Activated naive CD4-positive, alpha-beta T cell treated with anti-CD3 and anti-CD28 coated beads for 36 hours (primary cell): ENCODE data around the gene LRRC15. TPM values are rescaled to one million over a fixed set of nuclear protein-coding genes. Genes with fewer than 3 reads are reported as not detected.

Experiments
- CTCF ChIA-PET: fragments of 350-600 bp; sonication (Branson Sonifier 250); formaldehyde crosslinking; loops from one replicate; lab custom pipeline; 2021; ENCODE audit warnings: antibody characterized with exemption; lab: Charles Lee
- DNase-seq: peaks from one replicate; pipeline ENCODE4 v3.0.0-alpha.2; 2020
- H3K27ac Mint-ChIP-seq: one replicate; pipeline ENCODE4 v1.8.0; 2021; ENCODE audit warnings: mild to moderate bottlenecking, mixed read lengths
- H3K27me3 Mint-ChIP-seq: one replicate; pipeline ENCODE4 v1.8.0; 2021; ENCODE audit warnings: low read depth, mixed read lengths
- H3K36me3 Mint-ChIP-seq: one replicate; pipeline ENCODE4 v1.8.0; 2021; ENCODE audit warnings: low read depth, mixed read lengths
- H3K4me1 Mint-ChIP-seq: one replicate; pipeline ENCODE4 v1.8.0; 2021; ENCODE audit warnings: low read depth, mixed read lengths
- H3K4me3 Mint-ChIP-seq: one replicate; pipeline ENCODE4 v1.8.0; 2021; ENCODE audit warnings: mild to moderate bottlenecking, moderate library complexity, mixed read lengths
- H3K9me3 Mint-ChIP-seq: one replicate; pipeline ENCODE4 v1.8.0; 2021; ENCODE audit warnings: mixed read lengths
- intact Hi-C: fragments of 100-400 bp; cut with micrococcal nuclease; formaldehyde crosslinking; loops from one replicate; pipeline ENCODE4 v1.15.1; 2023
- total RNA-seq, 2 experiments: library from RNA; stranded (reverse); gene quantifications; one replicate each; pipeline ENCODE4 v1.2.3, GENCODE V29; 2021

The LRRC15 gene
- total RNA-seq, 2 experiments from 2014 or later, result not detected

DNA sequence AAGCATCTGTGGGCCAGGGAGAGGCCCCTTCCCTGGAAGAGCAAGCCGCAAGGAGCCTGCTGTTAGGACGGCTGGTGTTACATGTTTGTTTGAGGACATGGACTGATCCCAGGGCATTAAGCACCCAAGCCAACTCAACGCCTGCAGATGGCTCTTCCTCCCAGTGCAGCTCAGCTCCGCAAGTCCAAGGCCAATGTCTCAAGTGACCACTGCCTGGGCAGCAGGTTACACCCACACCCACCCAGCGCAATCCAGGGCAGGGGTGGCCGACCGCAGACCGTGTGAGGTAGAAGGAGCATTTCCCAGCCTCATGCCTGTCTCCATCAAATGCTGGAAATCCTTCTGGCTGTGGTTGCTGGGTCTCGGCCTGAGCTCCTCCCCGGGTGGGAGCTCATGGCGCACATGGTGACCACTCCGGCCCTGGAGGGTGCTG lies 15.0 kb upstream of the LRRC15 start:
- DNase-seq, result no peak
- intact Hi-C loops, result no loop called here
- CTCF ChIA-PET, result no interaction called here
- Mint-ChIP-seq H3K27me3 (no peaks in the 10 kb centered on the region), H3K36me3 (peaks cover 1% of the 10 kb centered on the region), H3K27ac (no peak overlapping the region), H3K9me3 (peaks cover 3% of the 10 kb centered on the region), H3K4me1 (no peaks in the 10 kb centered on the region), H3K4me3 (no peak overlapping the region)

DNA sequence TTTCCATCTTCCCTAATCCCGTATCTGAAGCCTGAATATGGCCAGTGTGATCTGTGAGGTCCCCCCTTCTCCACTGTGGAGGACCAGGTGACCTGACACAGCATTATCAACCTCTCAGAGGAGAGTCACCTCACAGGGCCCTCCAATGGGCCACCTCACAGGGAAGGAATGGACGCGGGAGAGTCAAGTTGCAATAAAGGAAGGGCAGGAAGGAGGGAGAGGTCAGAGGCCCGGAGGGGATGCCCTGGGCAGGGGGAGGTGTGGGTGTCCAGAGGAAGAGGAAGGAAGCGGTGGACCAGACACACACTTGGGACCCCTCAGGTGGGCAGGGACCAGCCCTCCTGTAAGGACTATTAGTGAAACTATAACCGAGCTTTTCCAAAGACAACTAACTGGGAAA lies 14.6 kb upstream of the LRRC15 start:
- H3K9me3 Mint-ChIP-seq, result no peaks in the 10 kb centered on the region
- CTCF ChIA-PET, result no interaction called here
- no peak overlapping the region for H3K4me3 Mint-ChIP-seq
- no peaks in the 10 kb centered on the region for H3K4me1 Mint-ChIP-seq
- no peak overlapping the region for H3K27ac Mint-ChIP-seq
- intact Hi-C loops, result no loop called here
- no peak for DNase-seq
- no peaks in the 10 kb centered on the region for H3K36me3 Mint-ChIP-seq
- no peaks in the 10 kb centered on the region for H3K27me3 Mint-ChIP-seq

DNA sequence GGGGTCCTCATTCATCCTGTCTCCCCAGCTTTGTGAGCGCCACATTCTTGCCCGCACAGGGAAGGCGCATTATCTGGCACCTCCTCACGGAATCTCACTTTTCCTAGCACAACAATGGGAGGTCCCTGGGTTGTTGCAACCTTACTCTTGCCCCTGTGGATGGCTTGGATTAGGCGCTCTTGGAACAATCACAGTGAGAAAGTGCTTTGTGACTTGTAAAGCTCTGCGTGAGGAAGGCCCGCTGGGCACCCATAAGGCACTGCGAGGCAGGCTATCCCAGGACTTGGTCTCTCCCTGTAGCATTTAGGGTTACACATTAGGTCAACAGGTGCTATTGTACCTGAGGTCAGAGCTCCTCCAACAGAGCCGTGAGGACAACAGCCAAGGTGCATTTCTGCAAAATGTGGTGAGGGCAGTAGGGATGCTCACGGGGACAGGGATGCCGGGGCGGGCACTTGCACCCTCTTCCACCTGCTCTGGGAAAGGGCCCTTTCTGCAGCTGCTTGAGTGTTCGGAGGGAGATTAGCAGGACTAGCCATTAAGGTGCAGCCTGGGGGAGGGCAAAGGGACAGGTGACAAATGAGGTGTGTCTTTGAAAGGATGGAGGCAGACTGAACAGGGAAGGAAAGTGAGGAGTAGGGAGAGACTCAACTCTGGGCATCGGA lies 13.9 kb upstream of the LRRC15 start:
- CTCF ChIA-PET, result interaction anchor here (0.7 to 1.0 kb wide), 2 partner anchors 40 to 67 kb away, joined by 3 read pairs; no protein-coding TSS in a partner anchor
- Mint-ChIP-seq H3K27me3 (no peaks in the 10 kb centered on the region), H3K36me3 (no peaks in the 10 kb centered on the region), H3K4me1 (no peaks in the 10 kb centered on the region), H3K27ac (no peak overlapping the region), H3K4me3 (no peak overlapping the region), H3K9me3 (no peaks in the 10 kb centered on the region)
- DNase-seq, result no peak
- intact Hi-C loops, result no loop called here

DNA sequence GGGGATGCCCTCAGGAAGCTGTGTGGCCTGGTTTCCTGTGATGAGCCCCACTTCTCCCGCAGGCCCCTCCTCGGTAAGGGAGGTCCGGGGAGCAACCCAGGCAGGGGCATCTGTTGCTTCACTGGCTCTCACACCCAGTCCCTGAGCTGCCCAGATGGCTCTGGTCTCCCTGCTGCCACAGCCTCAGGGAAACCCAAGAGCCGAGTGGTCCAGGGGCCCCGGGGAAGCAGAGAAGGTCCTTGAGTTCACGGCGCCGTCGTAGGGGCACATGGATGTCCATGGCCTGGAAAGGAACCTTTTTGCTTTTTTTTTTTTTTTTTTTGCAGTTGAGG lies 13.3 kb upstream of the LRRC15 start:
- H3K4me3 Mint-ChIP-seq, result no peak overlapping the region
- no peaks in the 10 kb centered on the region for H3K4me1 Mint-ChIP-seq
- CTCF ChIA-PET, result interaction anchor here (0.7 to 1.0 kb wide), 2 partner anchors 39 to 67 kb away, joined by 3 read pairs; no protein-coding TSS in a partner anchor
- no peak for DNase-seq
- no peak overlapping the region for H3K27ac Mint-ChIP-seq
- no peaks in the 10 kb centered on the region for H3K9me3 Mint-ChIP-seq
- H3K27me3 Mint-ChIP-seq, result no peaks in the 10 kb centered on the region
- intact Hi-C loops, result no loop called here
- H3K36me3 Mint-ChIP-seq, result no peaks in the 10 kb centered on the region

DNA sequence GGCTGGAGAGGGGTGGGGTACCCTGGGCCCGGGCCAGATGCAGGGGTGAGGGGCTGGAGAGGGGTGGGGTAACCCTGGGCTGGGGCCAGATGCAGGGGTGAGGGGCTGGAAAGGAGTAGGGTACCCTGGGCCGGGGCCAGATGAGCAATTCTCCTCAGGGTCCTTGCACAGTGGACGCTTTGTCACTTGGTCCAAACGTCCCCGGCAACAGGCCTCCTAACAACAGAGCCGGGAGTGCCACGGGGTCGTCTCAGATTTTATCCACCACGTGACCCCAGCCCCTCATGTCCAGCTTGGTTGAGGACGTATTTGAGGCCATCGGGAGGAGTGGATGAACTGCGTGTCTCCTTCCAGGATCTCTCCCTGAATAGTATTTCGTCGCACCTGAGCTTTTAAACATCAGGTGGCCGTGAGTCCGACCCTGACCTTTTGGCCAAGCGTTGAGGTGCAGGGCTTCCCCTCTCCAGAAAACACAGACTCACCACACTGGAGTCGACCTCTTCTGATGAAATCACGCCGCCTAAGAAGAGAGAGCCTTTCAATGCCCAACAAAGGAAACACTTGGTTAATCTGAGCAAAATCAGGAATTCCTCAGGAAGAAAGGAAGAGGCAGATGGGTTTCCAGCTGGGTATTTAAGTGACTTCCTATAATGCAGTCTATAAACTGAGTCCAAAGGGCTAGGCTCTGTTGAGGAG lies 12.8 kb upstream of the LRRC15 start:
- no peak overlapping the region for H3K27ac Mint-ChIP-seq
- H3K4me3 Mint-ChIP-seq, result no peak overlapping the region
- H3K9me3 Mint-ChIP-seq, result no peaks in the 10 kb centered on the region
- DNase-seq, result no peak
- H3K27me3 Mint-ChIP-seq, result no peaks in the 10 kb centered on the region
- CTCF ChIA-PET, result interaction anchor here (0.7 kb wide), 1 partner anchor 39 kb away, joined by 3 read pairs; no protein-coding TSS in a partner anchor
- no peaks in the 10 kb centered on the region for H3K36me3 Mint-ChIP-seq
- no peaks in the 10 kb centered on the region for H3K4me1 Mint-ChIP-seq
- intact Hi-C loops, result no loop called here

DNA sequence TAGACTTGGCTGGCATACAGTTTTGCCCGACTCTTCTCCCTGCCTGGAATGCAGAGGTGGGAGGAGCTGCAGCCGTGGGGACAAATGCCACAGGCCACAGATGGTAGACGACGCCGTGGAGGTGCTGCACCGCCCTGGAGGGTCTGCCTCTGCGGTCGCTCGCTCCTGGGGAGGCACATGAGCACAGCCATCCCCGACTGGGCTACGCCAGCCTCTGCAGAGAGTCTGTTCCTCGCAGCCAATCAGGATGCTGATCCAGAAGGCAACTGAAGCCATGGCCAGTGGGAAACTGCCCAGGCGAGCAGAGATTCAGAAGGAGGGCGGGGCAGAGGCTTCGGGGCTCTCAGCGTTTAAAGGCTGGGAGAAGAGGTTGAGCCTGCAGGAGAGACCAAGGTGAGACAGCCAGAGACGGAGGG lies 11.9 kb upstream of the LRRC15 start:
- Mint-ChIP-seq H3K9me3 (no peaks in the 10 kb centered on the region), H3K4me3 (no peak overlapping the region), H3K27ac (no peak overlapping the region), H3K27me3 (no peaks in the 10 kb centered on the region), H3K4me1 (no peaks in the 10 kb centered on the region), H3K36me3 (no peaks in the 10 kb centered on the region)
- DNase-seq, result no peak
- CTCF ChIA-PET, result no interaction called here
- intact Hi-C loops, result no loop called here

DNA sequence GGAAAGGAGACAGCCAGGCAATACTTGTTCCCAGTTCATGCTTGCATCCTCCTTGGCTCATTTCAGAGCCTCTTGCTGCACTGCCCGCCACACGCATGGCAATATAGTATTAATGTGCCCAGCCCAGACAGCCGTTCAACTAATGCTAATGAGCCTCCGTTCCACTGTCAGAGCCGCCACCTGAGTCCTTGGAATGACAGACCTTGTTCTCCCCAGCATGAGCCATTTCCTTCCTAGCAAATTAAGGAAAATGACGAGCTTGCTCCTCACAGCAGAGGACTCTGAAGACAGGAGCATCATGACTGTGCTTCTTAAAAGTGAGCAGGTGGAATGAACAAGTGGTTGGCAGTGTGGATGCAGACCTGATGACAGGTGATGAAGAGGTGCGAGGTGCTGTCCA lies 10.8 kb upstream of the LRRC15 start:
- CTCF ChIA-PET, result no interaction called here

DNA sequence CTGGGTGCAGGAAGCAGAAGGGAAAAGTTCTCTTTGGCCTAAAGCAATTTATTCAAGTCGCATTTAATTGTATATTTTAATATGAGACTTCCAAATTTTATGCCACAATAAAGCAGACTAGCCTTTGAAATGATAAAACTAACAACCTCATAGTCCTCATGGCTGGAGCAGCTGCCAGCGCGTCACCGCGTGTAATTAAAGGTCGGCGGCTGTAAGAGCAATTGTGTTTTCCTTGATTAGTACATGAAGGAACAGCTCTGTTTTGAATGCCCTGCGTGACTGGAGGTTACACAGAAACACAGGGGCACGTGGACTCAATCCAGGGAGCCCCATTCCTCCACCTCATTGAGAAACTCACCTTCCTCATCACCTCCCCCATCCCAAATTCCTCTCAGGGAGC lies 10.1 kb upstream of the LRRC15 start:
- Mint-ChIP-seq H3K27me3 (no peaks in the 10 kb centered on the region), H3K27ac (no peak overlapping the region), H3K4me1 (no peaks in the 10 kb centered on the region), H3K9me3 (no peaks in the 10 kb centered on the region), H3K4me3 (no peak overlapping the region), H3K36me3 (no peaks in the 10 kb centered on the region)
- no peak for DNase-seq
- intact Hi-C loops, result no loop called here
- CTCF ChIA-PET, result interaction anchor here (1.2 kb wide), 1 partner anchor 36 kb away, joined by 5 read pairs; no protein-coding TSS in a partner anchor

More for the DNA sequence above, 10.8 kb upstream of the LRRC15 start:
- intact Hi-C loops, result no loop called here
- no peak overlapping the region for H3K4me3 Mint-ChIP-seq
- no peaks in the 10 kb centered on the region for H3K36me3 Mint-ChIP-seq
- no peaks in the 10 kb centered on the region for H3K27me3 Mint-ChIP-seq
- no peaks in the 10 kb centered on the region for H3K4me1 Mint-ChIP-seq
- H3K9me3 Mint-ChIP-seq, result no peaks in the 10 kb centered on the region
- DNase-seq, result no peak
- H3K27ac Mint-ChIP-seq, result no peak overlapping the region

DNA sequence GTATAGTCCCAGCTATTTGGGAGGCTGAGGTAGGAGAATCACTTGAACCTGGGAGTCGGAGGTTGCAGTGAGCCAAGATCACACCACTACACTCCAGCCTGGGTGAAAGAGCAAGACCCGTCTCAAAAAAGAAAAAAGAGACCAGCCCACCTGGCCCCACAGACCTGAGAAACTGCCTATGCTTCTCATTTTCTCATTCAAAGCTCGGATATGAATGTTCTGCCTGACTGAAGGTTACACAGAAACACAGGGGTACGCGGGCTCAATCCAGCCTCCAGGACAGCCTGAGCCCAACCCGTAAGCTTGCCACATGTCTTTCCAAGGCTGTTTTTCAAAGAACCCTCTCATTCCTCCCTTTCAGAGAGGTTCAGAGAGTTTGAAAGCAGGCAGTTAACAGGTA lies 9.7 kb upstream of the LRRC15 start:
- CTCF ChIA-PET, result interaction anchor here (0.6 to 1.2 kb wide), 2 partner anchors 35 to 68 kb away, joined by 4 to 5 read pairs; no protein-coding TSS in a partner anchor
- Mint-ChIP-seq H3K4me3 (no peak overlapping the region), H3K27ac (no peak overlapping the region), H3K27me3 (no peaks in the 10 kb centered on the region), H3K4me1 (no peaks in the 10 kb centered on the region), H3K9me3 (no peaks in the 10 kb centered on the region), H3K36me3 (no peaks in the 10 kb centered on the region)
- intact Hi-C loops, result no loop called here
- no peak for DNase-seq

DNA sequence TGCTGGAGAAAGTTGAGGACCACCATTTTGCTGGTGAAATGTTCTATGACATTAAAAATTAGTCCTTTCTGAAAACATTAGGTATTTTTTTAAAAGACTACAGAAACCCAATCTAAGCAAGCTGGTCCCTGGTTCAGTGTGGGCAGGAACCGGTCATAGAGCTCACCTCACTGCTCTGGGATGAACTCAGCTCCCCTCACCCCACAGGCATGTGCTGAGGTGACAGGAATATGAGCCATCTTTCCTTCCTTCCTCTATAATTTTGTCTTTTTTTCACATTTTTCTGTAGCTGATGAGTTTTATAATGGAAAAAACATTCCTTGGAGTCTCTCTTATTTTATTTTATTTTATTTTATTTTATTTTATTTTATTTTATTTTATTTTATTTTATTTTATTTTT lies 8.2 kb upstream of the LRRC15 start:
- no peaks in the 10 kb centered on the region for H3K27me3 Mint-ChIP-seq
- CTCF ChIA-PET, result interaction anchor here (1.5 to 1.8 kb wide), 2 partner anchors 34 to 38 kb away, joined by 3 to 5 read pairs; no protein-coding TSS in a partner anchor
- H3K4me3 Mint-ChIP-seq, result no peak overlapping the region
- no peak overlapping the region for H3K27ac Mint-ChIP-seq
- intact Hi-C loops, result no loop called here
- DNase-seq, result no peak
- H3K36me3 Mint-ChIP-seq, result no peaks in the 10 kb centered on the region
- H3K9me3 Mint-ChIP-seq, result no peaks in the 10 kb centered on the region
- no peaks in the 10 kb centered on the region for H3K4me1 Mint-ChIP-seq

DNA sequence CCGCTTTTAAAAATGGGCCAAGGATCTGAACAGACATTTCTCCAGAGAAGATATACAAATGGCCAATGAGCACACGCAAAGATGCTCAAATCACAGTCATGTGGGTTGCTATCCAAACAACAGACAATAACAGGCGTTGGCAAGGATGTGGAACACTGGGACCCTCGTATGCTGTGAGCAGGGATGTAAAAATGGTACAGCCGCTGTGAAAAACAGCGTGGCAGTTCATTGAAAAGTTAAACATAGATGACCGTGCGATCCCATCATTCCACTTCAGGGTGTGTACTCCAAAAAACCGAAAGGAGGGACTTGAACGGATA lies 6.7 kb upstream of the LRRC15 start:
- DNase-seq, result no peak
- no peaks in the 10 kb centered on the region for H3K36me3 Mint-ChIP-seq
- no peak overlapping the region for H3K4me3 Mint-ChIP-seq
- H3K27me3 Mint-ChIP-seq, result no peaks in the 10 kb centered on the region
- H3K27ac Mint-ChIP-seq, result no peak overlapping the region
- CTCF ChIA-PET, result no interaction called here
- intact Hi-C loops, result no loop called here
- no peaks in the 10 kb centered on the region for H3K4me1 Mint-ChIP-seq
- no peaks in the 10 kb centered on the region for H3K9me3 Mint-ChIP-seq

DNA sequence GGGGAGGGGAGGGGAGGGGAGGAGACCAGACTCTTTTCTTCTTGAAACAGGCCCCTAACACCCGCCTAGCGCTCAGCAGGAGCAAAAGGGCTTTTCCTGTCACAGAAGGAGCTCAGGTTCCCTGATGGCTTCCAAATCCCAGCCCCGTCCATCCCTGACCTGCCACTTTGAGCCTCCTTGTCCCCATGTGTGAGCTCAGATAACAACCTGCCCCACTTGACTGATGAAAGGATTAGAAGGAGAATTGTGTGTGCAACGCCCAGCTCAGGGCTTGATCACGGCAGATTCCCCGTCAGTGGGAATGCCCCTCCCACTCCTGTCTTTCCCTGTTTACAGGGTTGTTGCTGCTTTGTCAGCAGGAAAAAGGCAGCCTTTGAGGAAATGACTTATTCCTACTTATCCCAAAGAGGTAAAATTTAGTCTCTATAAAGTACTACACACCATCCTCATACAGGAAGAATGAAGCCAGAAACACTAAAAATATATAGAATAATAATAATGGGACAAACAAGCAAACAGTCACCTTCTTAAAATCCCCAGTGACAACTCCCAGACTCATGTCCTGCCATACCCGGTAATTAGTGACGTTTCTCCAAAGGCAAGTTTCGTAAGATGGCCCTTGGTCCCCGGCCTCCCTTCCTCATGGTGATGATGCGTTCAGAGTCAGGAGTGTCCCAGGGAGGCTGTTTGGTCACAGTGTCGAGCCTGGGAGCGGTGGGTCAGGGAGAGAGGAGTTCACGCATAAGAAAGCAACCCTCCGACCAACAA lies 6.1 kb upstream of the LRRC15 start:
- no peaks in the 10 kb centered on the region for H3K36me3 Mint-ChIP-seq
- H3K4me3 Mint-ChIP-seq, result no peak overlapping the region
- no peak for DNase-seq
- peaks cover 1% of the 10 kb centered on the region for H3K27me3 Mint-ChIP-seq
- H3K4me1 Mint-ChIP-seq, result no peaks in the 10 kb centered on the region
- CTCF ChIA-PET, result no interaction called here
- intact Hi-C loops, result no loop called here
- H3K9me3 Mint-ChIP-seq, result no peaks in the 10 kb centered on the region
- no peak overlapping the region for H3K27ac Mint-ChIP-seq
